Esophagus squamous epithelium (tissue), 4 donors: ENCODE data around the gene LRIT3.

ENCODE experiments used
- POLR2A ChIP-seq, 4 donors: fragments of 450-650 bp; IDR thresholded peaks; one replicate each; pipeline ENCODE4 v1.6.1; 2017; ENCODE audit warnings: antibody characterized with exemption in 4 of 4, mild to moderate bottlenecking in 4 of 4, moderate library complexity in 3 of 4
- TF ChIP-seq, protein P1 (sequence below), 6 experiments: fragments of 450-650 bp in 4 of 6; fragments of 200-600 bp in 2 of 6; sonication (generic) in 2 of 6; IDR thresholded peaks; one replicate each; pipeline ENCODE4 v1.5.1; 2016 to 2019; ENCODE audit warnings: antibody characterized with exemption in 6 of 6, mild to moderate bottlenecking in 4 of 6, moderate library complexity in 4 of 6

- TF ChIP-seq, protein P1, sequence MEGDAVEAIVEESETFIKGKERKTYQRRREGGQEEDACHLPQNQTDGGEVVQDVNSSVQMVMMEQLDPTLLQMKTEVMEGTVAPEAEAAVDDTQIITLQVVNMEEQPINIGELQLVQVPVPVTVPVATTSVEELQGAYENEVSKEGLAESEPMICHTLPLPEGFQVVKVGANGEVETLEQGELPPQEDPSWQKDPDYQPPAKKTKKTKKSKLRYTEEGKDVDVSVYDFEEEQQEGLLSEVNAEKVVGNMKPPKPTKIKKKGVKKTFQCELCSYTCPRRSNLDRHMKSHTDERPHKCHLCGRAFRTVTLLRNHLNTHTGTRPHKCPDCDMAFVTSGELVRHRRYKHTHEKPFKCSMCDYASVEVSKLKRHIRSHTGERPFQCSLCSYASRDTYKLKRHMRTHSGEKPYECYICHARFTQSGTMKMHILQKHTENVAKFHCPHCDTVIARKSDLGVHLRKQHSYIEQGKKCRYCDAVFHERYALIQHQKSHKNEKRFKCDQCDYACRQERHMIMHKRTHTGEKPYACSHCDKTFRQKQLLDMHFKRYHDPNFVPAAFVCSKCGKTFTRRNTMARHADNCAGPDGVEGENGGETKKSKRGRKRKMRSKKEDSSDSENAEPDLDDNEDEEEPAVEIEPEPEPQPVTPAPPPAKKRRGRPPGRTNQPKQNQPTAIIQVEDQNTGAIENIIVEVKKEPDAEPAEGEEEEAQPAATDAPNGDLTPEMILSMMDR (IDR thresholded peaks at IDR 0.05), result no peak
- no peak for TF ChIP-seq POLR2A (IDR thresholded peaks at IDR 0.05)
Measured at GRCh38 chr4:109811707-109812106, 36.2 kb upstream of the LRIT3 start.
